A549 (cell line): ENCODE results near the gene CSDE1.

ENCODE experiments used
- BHLHE40 ChIP-seq: IDR thresholded peaks from 2 replicates; pipeline ENCODE4 v1.6.1; 2012; ENCODE audit warnings: low read depth, low read length, inconsistent platforms
- CTCF ChIP-seq: fragments of >200 bp; sonication (Bioruptor Twin); formaldehyde crosslinking; IDR thresholded peaks from 3 replicates; pipeline ENCODE4 v1.5.1; 2016
- HOXA7 ChIP-seq: fragments of 250-450 bp; sonication (Bioruptor Pico); IDR thresholded peaks from 2 replicates; pipeline ENCODE4 v1.5.0; 2020; ENCODE audit warnings: mild to moderate bottlenecking, moderate library complexity
- POLR2A ChIP-seq: IDR thresholded peaks from 2 replicates; pipeline ENCODE4 v1.6.1; 2012; ENCODE audit warnings: mild to moderate bottlenecking, low read length
- POLR2AphosphoS2 ChIP-seq: conservative IDR thresholded peaks from 2 replicates; pipeline ENCODE4 v1.6.1; 2012; ENCODE audit warnings: low read length, improper control_type of control experiment, inconsistent platforms
- RFX5 ChIP-seq: fragments of 450-650 bp; IDR thresholded peaks from 2 replicates; pipeline ENCODE4 v1.7.1; 2014; ENCODE audit warnings: antibody characterized with exemption, mild to moderate bottlenecking, moderate library complexity

DNA sequence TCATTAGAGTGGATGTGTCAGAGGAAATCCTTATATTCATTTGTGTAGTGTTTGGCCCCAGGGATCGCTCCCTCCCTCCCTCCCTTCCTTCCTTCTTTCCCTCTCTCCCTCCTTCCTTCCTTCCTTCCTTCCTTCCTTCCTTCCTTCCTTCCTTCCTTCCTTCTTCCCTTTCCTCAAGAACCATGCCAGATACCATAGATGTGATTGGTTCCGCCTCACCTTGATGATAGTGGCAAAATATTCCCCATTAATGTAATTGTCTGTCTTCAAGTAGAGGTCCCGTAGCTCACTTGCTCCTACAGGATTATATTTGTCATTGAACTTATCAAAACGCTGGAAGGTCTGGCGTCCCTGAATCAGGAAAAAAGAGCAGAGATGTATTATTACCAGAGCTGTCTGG lies 80.1 kb downstream of the CSDE1 start:
- TF ChIP-seq POLR2AphosphoS2: no peak
- TF ChIP-seq HOXA7 (CRISPR knock-in tag): no peak
- no peak for TF ChIP-seq POLR2A
- no peak for TF ChIP-seq CTCF
- TF ChIP-seq RFX5: no peak
- no peak for TF ChIP-seq BHLHE40
